HCT116 (cell line): ENCODE measurements around the gene PRR5L. TPM values are rescaled to one million over a fixed set of nuclear protein-coding genes. Genes with fewer than 3 reads are reported as not detected.

Experiments used
- ATAC-seq: fragments of 200-7000 bp; cut with Tn5 transposase; 2 replicates; pipeline ENCODE4 v1.9.1; 2020; ENCODE audit warnings: mild to moderate bottlenecking, moderate library complexity
- BruUV-seq: library from RNA; stranded (reverse); fragments of 400-500 nt; replicated peaks from 2 replicates; lab custom pipeline; 2021; lab: Mats Ljungman, UMichigan
- CTCF ChIA-PET: fragments of 300-600 bp; sonication (Branson Sonifier 250); formaldehyde crosslinking; loops from one replicate; lab custom pipeline; 2021; ENCODE audit warnings: antibody characterized with exemption; lab: Charles Lee
- POLR2A ChIA-PET: fragments of 300-600, 350-600 bp; sonication (Branson Sonifier 250); formaldehyde crosslinking; loops from one replicate; lab custom pipeline; 2021; ENCODE audit warnings: antibody characterized with exemption; lab: Charles Lee
- RAD21 ChIA-PET, 2 experiments: fragments of 300-600 bp; sonication (Branson Sonifier 250); formaldehyde crosslinking; loops; one replicate each; lab custom pipeline; 2023; ENCODE audit warnings: low total read pairs in 2 of 2; ENCODE audit not compliant: uncharacterized antibody in 2 of 2, unreplicated experiment in 2 of 2, low non-redundant PET in 1 of 2; lab: Charles Lee
- DNase-seq: peaks from one replicate; pipeline ENCODE4 v3.0.0-alpha.2; 2010; ENCODE audit warnings: low read depth, low spot score
- H2AFZ ChIP-seq: fragments of 200-600 bp; shearing (Covaris generic), sonication (generic); 2 replicates; pipeline ENCODE4 v1.6.1; 2017; ENCODE audit warnings: low read depth, mixed run types, mixed read lengths, antibody characterized with exemption, low read length; ENCODE audit not compliant: poor library complexity, severe bottlenecking
- H3K27ac ChIP-seq: 2 replicates; pipeline ENCODE4 v1.5.1; 2012; ENCODE audit warnings: low read depth, low read length
- H3K27me3 ChIP-seq: fragments of 200-600 bp; sonication (generic); 2 replicates; pipeline ENCODE4 v1.6.1; 2016; ENCODE audit warnings: mixed run types, low read length, mixed read lengths; ENCODE audit not compliant: insufficient read depth
- H3K36me3 ChIP-seq, 2 experiments: fragments of 200-500 bp in 1 of 2; fragments of 200-600 bp in 1 of 2; sonication (Bioruptor generic) in 1 of 2; sonication (generic) in 1 of 2; 2 replicates each; pipeline versions ENCODE4 v1.5.1 to v1.6.1; 2014 to 2016; ENCODE audit warnings: low read length in 2 of 2, inconsistent platforms in 1 of 2, mixed read lengths in 1 of 2, mixed run types in 1 of 2; ENCODE audit not compliant: insufficient read depth in 2 of 2, control insufficient read depth in 1 of 2
- H3K4me1 ChIP-seq, 2 experiments: fragments of 200-600 bp in 1 of 2; sonication (generic) in 1 of 2; 2 replicates each; pipeline versions ENCODE4 v1.5.1 to v1.6.1; 2012 to 2017; ENCODE audit warnings: low read length in 2 of 2, inconsistent platforms in 1 of 2, mild to moderate bottlenecking in 1 of 2, mixed read lengths in 1 of 2, mixed run types in 1 of 2, moderate library complexity in 1 of 2; ENCODE audit not compliant: insufficient read depth in 2 of 2, control insufficient read depth in 1 of 2
- H3K4me2 ChIP-seq: fragments of 200-600 bp; sonication (generic); 2 replicates; pipeline ENCODE4 v1.6.1; 2017; ENCODE audit warnings: mixed run types, low read length, mixed read lengths
- H3K4me3 ChIP-seq, 2 experiments: fragments of 200-600 bp in 1 of 2; sonication (generic) in 1 of 2; replicated peaks in 1 of 2; 2 replicates each; pipeline ENCODE4 v1.5.1; 2011 to 2016; ENCODE audit warnings: low read length in 2 of 2, control low read depth in 1 of 2, low read depth in 1 of 2, mild to moderate bottlenecking in 1 of 2, mixed read lengths in 1 of 2, mixed run types in 1 of 2
- H3K79me2 ChIP-seq: fragments of 200-600 bp; sonication (generic); 2 replicates; pipeline ENCODE4 v1.6.1; 2017; ENCODE audit warnings: mild to moderate bottlenecking, mixed run types, low read length, moderate library complexity, mixed read lengths; ENCODE audit not compliant: insufficient read depth
- H3K9ac ChIP-seq: fragments of 200-600 bp; sonication (generic); 2 replicates; pipeline ENCODE4 v1.6.1; 2016; ENCODE audit warnings: low read length, mixed read lengths
- H3K9me2 ChIP-seq: fragments of 200-600 bp; sonication (generic), shearing (Covaris generic); 2 replicates; pipeline ENCODE4 v1.6.1; 2017; ENCODE audit warnings: mixed run types, mild to moderate bottlenecking, moderate library complexity; ENCODE audit not compliant: insufficient read depth
- H3K9me3 ChIP-seq, 2 experiments: fragments of 200-500 bp in 1 of 2; fragments of 200-600 bp in 1 of 2; sonication (Bioruptor generic) in 1 of 2; sonication (generic) in 1 of 2; 2 replicates each; pipeline ENCODE4 v1.6.1; 2014 to 2017; ENCODE audit warnings: low read length in 2 of 2, mixed read lengths in 2 of 2, inconsistent platforms in 1 of 2, low read depth in 1 of 2, mild to moderate bottlenecking in 1 of 2, mixed run types in 1 of 2, moderate library complexity in 1 of 2; ENCODE audit not compliant: control insufficient read depth in 1 of 2, insufficient read depth in 1 of 2
- H4K20me1 ChIP-seq: fragments of 200-600 bp; sonication (generic), shearing (Covaris generic); 2 replicates; pipeline ENCODE4 v1.6.1; 2017; ENCODE audit warnings: mixed run types, mild to moderate bottlenecking, moderate library complexity; ENCODE audit not compliant: insufficient read depth
- CBX3 ChIP-seq: IDR thresholded peaks from 2 replicates; pipeline ENCODE4 v1.6.1; 2012; ENCODE audit warnings: low read depth
- CEBPB ChIP-seq: IDR thresholded peaks from 2 replicates; pipeline ENCODE4 v1.6.1; 2012; ENCODE audit warnings: low read depth
- ELF1 ChIP-seq: IDR thresholded peaks from 2 replicates; pipeline ENCODE4 v1.6.1; 2012; ENCODE audit warnings: low read depth, borderline replicate concordance
- FOSL1 ChIP-seq: IDR thresholded peaks from 2 replicates; pipeline ENCODE4 v1.6.1; 2012; ENCODE audit warnings: low read depth
- JUND ChIP-seq: IDR thresholded peaks from 2 replicates; pipeline ENCODE4 v1.6.1; 2012
- POLR2A ChIP-seq: IDR thresholded peaks from 2 replicates; pipeline ENCODE4 v1.7.0; 2011; ENCODE audit warnings: borderline replicate concordance; ENCODE audit not compliant: insufficient read depth, insufficient read length; ENCODE audit errors: extremely low read depth
- POLR2AphosphoS5 ChIP-seq: IDR thresholded peaks from 2 replicates; pipeline ENCODE4 v1.6.1; 2011; ENCODE audit warnings: mild to moderate bottlenecking, low read depth, low read length, moderate library complexity
- SIN3A ChIP-seq: IDR thresholded peaks from 2 replicates; pipeline ENCODE4 v1.6.1; 2012; ENCODE audit warnings: low read depth
- SRF ChIP-seq: IDR thresholded peaks from 2 replicates; pipeline ENCODE4 v1.6.1; 2012; ENCODE audit warnings: low read depth
- TCF7L2 ChIP-seq: IDR thresholded peaks from 2 replicates; pipeline ENCODE4 v1.7.0; 2011; ENCODE audit warnings: borderline replicate concordance, inconsistent platforms; ENCODE audit not compliant: insufficient read depth, insufficient read length; ENCODE audit errors: extremely low read depth
- intact Hi-C: fragments of 100-400 bp; cut with micrococcal nuclease; formaldehyde crosslinking; loops from 2 replicates; pipeline ENCODE4 v1.10.0; 2022
- total RNA-seq: library from RNA; stranded (reverse); gene quantifications from one replicate; pipeline ENCODE4 v1.2.1, GENCODE V29; 2021; ENCODE audit not compliant: unreplicated experiment
- TF ChIP-seq, protein P1 (sequence below), 3 experiments: fragments of 200-600 bp in 1 of 3; sonication (generic) in 1 of 3; IDR thresholded peaks in 2 of 3; conservative IDR thresholded peaks in 1 of 3; 2 replicates each; pipeline ENCODE4 v1.5.1; 2012 to 2017; ENCODE audit warnings: low read depth in 2 of 3, low read length in 2 of 3, antibody characterized with exemption in 1 of 3, borderline replicate concordance in 1 of 3, control low read depth in 1 of 3, mild to moderate bottlenecking in 1 of 3, mixed read lengths in 1 of 3, mixed run types in 1 of 3, moderate library complexity in 1 of 3; ENCODE audit not compliant: insufficient read depth in 1 of 3
- TF ChIP-seq, protein P2 (sequence below): IDR thresholded peaks from 2 replicates; pipeline ENCODE4 v1.6.1; 2012
- TF ChIP-seq, protein P3 (sequence below): IDR thresholded peaks from 2 replicates; pipeline ENCODE4 v1.6.1; 2012
- TF ChIP-seq, protein P4 (sequence below): IDR thresholded peaks from 2 replicates; pipeline ENCODE4 v1.6.1; 2012; ENCODE audit warnings: low read depth

The PRR5L gene
- total RNA-seq, 1 experiment from 2014 or later = 0.47 TPM

DNA sequence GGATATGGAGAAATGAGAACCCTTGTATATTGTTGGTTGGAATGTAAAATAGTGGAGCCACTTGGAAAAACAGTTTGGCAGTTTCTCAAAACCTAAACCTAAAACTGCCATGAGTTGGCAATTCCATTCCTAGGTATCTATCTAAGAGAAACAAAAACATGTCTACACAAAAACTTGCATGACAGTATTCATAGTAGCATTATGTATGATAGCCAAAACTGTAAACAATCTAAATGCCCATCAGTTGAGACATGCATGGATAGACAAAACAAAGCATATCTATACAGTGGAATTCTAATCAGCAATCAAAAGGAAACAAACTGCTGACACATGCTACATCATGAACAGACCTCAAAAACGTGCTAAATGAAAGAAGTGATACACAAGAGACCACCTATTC, 179.1 kb downstream of the PRR5L start:
- intact Hi-C loops = loop anchor here (10.0 kb wide), 1 partner anchor 980 kb away; no protein-coding TSS in a partner anchor
- ChIA-PET RAD21 (no interaction called here), CTCF (interaction anchor here (5.6 kb wide), 1 partner anchor 184 kb away, joined by 76 read pairs; the partner anchor contains the start of gene COMMD9), POLR2A (no interaction called here)
- Histone ChIP-seq H4K20me1 (no peaks in the 10 kb centered on the region), H3K27ac (no peak overlapping the region), H3K9me2 (no peaks in the 10 kb centered on the region), H3K79me2 (no peaks in the 10 kb centered on the region), H3K36me3 (no peaks in the 10 kb centered on the region), H3K9ac (no peak overlapping the region), H3K4me2 (no peak overlapping the region), H2AFZ (no peak overlapping the region), H3K27me3 (peaks cover 11% of the 10 kb centered on the region; the same call in 1 of the 2 replicates), H3K4me1 (no peaks in the 10 kb centered on the region), H3K9me3 (no peaks in the 10 kb centered on the region), H3K4me3 (no peak overlapping the region)
- ATAC-seq = no peak
- DNase-seq = no peak
- TF ChIP-seq SIN3A (no peak), ELF1 (no peak), FOSL1 (no peak), TCF7L2 (no peak), POLR2AphosphoS5 (no peak), CBX3 (no peak), POLR2A (no peak), CEBPB (no peak), SRF (no peak), JUND (no peak)
- TF ChIP-seq, protein P1, sequence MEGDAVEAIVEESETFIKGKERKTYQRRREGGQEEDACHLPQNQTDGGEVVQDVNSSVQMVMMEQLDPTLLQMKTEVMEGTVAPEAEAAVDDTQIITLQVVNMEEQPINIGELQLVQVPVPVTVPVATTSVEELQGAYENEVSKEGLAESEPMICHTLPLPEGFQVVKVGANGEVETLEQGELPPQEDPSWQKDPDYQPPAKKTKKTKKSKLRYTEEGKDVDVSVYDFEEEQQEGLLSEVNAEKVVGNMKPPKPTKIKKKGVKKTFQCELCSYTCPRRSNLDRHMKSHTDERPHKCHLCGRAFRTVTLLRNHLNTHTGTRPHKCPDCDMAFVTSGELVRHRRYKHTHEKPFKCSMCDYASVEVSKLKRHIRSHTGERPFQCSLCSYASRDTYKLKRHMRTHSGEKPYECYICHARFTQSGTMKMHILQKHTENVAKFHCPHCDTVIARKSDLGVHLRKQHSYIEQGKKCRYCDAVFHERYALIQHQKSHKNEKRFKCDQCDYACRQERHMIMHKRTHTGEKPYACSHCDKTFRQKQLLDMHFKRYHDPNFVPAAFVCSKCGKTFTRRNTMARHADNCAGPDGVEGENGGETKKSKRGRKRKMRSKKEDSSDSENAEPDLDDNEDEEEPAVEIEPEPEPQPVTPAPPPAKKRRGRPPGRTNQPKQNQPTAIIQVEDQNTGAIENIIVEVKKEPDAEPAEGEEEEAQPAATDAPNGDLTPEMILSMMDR (IDR thresholded peaks at IDR 0.05 in 2 of 3, conservative IDR thresholded peaks at IDR 0.05 in 1 of 3; ENCODE audit: borderline replicate concordance in 1 of 3, insufficient read depth in 1 of 3, low read depth in 2 of 3, low read length in 2 of 3) = no peak
- TF ChIP-seq, protein P2, sequence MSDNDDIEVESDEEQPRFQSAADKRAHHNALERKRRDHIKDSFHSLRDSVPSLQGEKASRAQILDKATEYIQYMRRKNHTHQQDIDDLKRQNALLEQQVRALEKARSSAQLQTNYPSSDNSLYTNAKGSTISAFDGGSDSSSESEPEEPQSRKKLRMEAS = no peak
- TF ChIP-seq, protein P3, sequence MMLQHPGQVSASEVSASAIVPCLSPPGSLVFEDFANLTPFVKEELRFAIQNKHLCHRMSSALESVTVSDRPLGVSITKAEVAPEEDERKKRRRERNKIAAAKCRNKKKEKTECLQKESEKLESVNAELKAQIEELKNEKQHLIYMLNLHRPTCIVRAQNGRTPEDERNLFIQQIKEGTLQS = no peak
- TF ChIP-seq, protein P4, sequence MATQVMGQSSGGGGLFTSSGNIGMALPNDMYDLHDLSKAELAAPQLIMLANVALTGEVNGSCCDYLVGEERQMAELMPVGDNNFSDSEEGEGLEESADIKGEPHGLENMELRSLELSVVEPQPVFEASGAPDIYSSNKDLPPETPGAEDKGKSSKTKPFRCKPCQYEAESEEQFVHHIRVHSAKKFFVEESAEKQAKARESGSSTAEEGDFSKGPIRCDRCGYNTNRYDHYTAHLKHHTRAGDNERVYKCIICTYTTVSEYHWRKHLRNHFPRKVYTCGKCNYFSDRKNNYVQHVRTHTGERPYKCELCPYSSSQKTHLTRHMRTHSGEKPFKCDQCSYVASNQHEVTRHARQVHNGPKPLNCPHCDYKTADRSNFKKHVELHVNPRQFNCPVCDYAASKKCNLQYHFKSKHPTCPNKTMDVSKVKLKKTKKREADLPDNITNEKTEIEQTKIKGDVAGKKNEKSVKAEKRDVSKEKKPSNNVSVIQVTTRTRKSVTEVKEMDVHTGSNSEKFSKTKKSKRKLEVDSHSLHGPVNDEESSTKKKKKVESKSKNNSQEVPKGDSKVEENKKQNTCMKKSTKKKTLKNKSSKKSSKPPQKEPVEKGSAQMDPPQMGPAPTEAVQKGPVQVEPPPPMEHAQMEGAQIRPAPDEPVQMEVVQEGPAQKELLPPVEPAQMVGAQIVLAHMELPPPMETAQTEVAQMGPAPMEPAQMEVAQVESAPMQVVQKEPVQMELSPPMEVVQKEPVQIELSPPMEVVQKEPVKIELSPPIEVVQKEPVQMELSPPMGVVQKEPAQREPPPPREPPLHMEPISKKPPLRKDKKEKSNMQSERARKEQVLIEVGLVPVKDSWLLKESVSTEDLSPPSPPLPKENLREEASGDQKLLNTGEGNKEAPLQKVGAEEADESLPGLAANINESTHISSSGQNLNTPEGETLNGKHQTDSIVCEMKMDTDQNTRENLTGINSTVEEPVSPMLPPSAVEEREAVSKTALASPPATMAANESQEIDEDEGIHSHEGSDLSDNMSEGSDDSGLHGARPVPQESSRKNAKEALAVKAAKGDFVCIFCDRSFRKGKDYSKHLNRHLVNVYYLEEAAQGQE = no peak
- BruUV-seq = no TSS peak
